ENCODE measurements around the gene CABYR.

CABYR gene

GRCh38 chr18:24200494-24201290 lies 61.8 kb downstream of the CABYR start:
- TF ChIP-seq CTCF (IDR thresholded peaks at IDR 0.05; ENCODE audit: control extremely low read depth, extremely low read depth, low read depth, missing control alignments): no peak

GRCh38 chr18:24201699-24202687 lies 63.1 kb downstream of the CABYR start:
- ChIA-PET CTCF (interaction anchor here (1.0 to 1.4 kb wide), 3 partner anchors 11 to 25 kb away, joined by 3 to 7 read pairs (median 3); no protein-coding TSS in a partner anchor), POLR2A (no interaction called here)
- DNase-seq (ENCODE audit: extremely low spot score): no peak
- no peak for TF ChIP-seq CTCF (IDR thresholded peaks at IDR 0.05; ENCODE audit: control extremely low read depth, extremely low read depth, low read depth, missing control alignments)

More at GRCh38 chr18:24200494-24201290, 61.8 kb downstream of the CABYR start:
- ChIA-PET CTCF (interaction anchor here (1.4 to 2.4 kb wide), 2 partner anchors 10 to 12 kb away, joined by 3 to 7 read pairs; no protein-coding TSS in a partner anchor), POLR2A (no interaction called here)
- no peak for DNase-seq (ENCODE audit: extremely low spot score)

- POLR2A ChIA-PET: interaction anchor here (0.6 kb wide), 1 partner anchor 54 kb away, joined by 8 read pairs; no protein-coding TSS in a partner anchor
- no peak for DNase-seq (ENCODE audit: extremely low spot score)
- CTCF ChIA-PET: interaction anchor here (1.1 to 1.3 kb wide), 3 partner anchors 13 to 25 kb away, joined by 3 to 4 read pairs (median 4); no protein-coding TSS in a partner anchor
- no peak for TF ChIP-seq CTCF (IDR thresholded peaks at IDR 0.05; ENCODE audit: control extremely low read depth, extremely low read depth, low read depth, missing control alignments)
These were observed 66.0 kb downstream of the CABYR start for GRCh38 chr18:24204904-24205303.

GRCh38 chr18:24208270-24209035 lies 69.6 kb downstream of the CABYR start:
- CTCF ChIA-PET: interaction anchor here (1.1 kb wide), 1 partner anchor 242 kb away, joined by 3 read pairs; no protein-coding TSS in a partner anchor
- POLR2A ChIA-PET: no interaction called here
- no peak for TF ChIP-seq CTCF (IDR thresholded peaks at IDR 0.05; ENCODE audit: control extremely low read depth, extremely low read depth, low read depth, missing control alignments)
- no peak for DNase-seq (ENCODE audit: extremely low spot score)

- CTCF ChIA-PET: no interaction called here
- no peak for DNase-seq (ENCODE audit: extremely low spot score)
- no peak for TF ChIP-seq CTCF (IDR thresholded peaks at IDR 0.05; ENCODE audit: control extremely low read depth, extremely low read depth, low read depth, missing control alignments)
- POLR2A ChIA-PET: no interaction called here
These were observed 70.7 kb downstream of the CABYR start for GRCh38 chr18:24209558-24209957.

Measured in GM10248 (cell line).